Measurements from ENCODE around the gene NME7.

DNA sequence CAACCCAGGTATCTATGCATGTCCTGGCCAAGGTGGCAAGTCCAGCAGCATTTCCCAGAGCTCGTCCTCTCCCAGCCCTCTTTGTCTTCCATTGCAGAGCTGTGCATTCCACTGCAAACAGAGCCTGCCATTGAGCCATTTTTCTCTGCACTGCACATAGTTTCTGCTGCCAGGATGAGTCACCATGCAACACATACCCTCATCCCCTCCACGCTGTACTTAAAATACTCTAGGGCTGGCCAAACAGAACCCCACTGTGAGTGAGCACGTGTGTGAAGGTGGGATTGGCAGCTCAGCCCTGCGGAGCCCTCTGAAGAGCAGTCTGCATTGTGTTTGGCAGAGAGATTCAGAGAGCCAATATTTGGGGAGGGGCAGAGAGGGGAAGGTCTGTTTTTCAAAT is 265.0 kb downstream of the NME7 start:
- TF ChIP-seq, protein P1, sequence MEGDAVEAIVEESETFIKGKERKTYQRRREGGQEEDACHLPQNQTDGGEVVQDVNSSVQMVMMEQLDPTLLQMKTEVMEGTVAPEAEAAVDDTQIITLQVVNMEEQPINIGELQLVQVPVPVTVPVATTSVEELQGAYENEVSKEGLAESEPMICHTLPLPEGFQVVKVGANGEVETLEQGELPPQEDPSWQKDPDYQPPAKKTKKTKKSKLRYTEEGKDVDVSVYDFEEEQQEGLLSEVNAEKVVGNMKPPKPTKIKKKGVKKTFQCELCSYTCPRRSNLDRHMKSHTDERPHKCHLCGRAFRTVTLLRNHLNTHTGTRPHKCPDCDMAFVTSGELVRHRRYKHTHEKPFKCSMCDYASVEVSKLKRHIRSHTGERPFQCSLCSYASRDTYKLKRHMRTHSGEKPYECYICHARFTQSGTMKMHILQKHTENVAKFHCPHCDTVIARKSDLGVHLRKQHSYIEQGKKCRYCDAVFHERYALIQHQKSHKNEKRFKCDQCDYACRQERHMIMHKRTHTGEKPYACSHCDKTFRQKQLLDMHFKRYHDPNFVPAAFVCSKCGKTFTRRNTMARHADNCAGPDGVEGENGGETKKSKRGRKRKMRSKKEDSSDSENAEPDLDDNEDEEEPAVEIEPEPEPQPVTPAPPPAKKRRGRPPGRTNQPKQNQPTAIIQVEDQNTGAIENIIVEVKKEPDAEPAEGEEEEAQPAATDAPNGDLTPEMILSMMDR (IDR thresholded peaks at IDR 0.05) = no peak
- no peak for TF ChIP-seq POLR2A (IDR thresholded peaks at IDR 0.05)
